Measurements from ENCODE around the gene ZNF555. TPM values are rescaled to one million over a fixed set of nuclear protein-coding genes. Genes with fewer than 3 reads are reported as not detected.

The ZNF555 gene
- total RNA-seq, 1 donor = 6.2 TPM

- Histone ChIP-seq H3K27me3 (ENCODE audit: insufficient read depth, low read length) (no peaks in the 10 kb centered on the region), H3K4me3 (ENCODE audit: insufficient read depth, low read length) (no peak overlapping the region), H3K4me1 (ENCODE audit: insufficient read depth, low read length) (no peaks in the 10 kb centered on the region), H3K27ac (ENCODE audit: low read depth, low read length) (no peak overlapping the region), H3K79me2 (ENCODE audit: insufficient read depth, low read length) (no peaks in the 10 kb centered on the region), H3K9me3 (ENCODE audit: low read depth, low read length) (peaks cover 11% of the 10 kb centered on the region), H4K20me1 (ENCODE audit: insufficient read depth, low read length) (no peaks in the 10 kb centered on the region), H2AFZ (ENCODE audit: low read length) (no peak overlapping the region), H3K4me2 (ENCODE audit: insufficient read depth, low read length) (no peak overlapping the region), H3K36me3 (ENCODE audit: insufficient read depth, low read length) (no peaks in the 10 kb centered on the region)
- DNase-seq (ENCODE audit: insufficient read length, low spot score, missing footprints) = no peak
- TF ChIP-seq CTCF (IDR thresholded peaks at IDR 0.05; ENCODE audit: extremely low read depth, low read depth, low read length) = no peak
Observed at GRCh38 chr19:2877398-2878331, 36.4 kb downstream of the ZNF555 start.

- no peaks in the 10 kb centered on the region for H3K9me3 ChIP-seq (ENCODE audit: low read depth, low read length)
- H4K20me1 ChIP-seq (ENCODE audit: insufficient read depth, low read length) = no peaks in the 10 kb centered on the region
- H3K4me1 ChIP-seq (ENCODE audit: insufficient read depth, low read length) = no peaks in the 10 kb centered on the region
- H3K36me3 ChIP-seq (ENCODE audit: insufficient read depth, low read length) = no peaks in the 10 kb centered on the region
- DNase-seq (ENCODE audit: insufficient read length, low spot score, missing footprints) = peak; percentile 44
- H3K27me3 ChIP-seq (ENCODE audit: insufficient read depth, low read length) = no peaks in the 10 kb centered on the region
- TF ChIP-seq CTCF (IDR thresholded peaks at IDR 0.05; ENCODE audit: extremely low read depth, low read depth, low read length) = no peak
- no peak overlapping the region for H2AFZ ChIP-seq (ENCODE audit: low read length)
- H3K27ac ChIP-seq (ENCODE audit: low read depth, low read length) = no peak overlapping the region
- H3K4me2 ChIP-seq (ENCODE audit: insufficient read depth, low read length) = no peak overlapping the region
- no peak overlapping the region for H3K4me3 ChIP-seq (ENCODE audit: insufficient read depth, low read length)
- H3K79me2 ChIP-seq (ENCODE audit: insufficient read depth, low read length) = no peaks in the 10 kb centered on the region
Observed at GRCh38 chr19:2883686-2884439, 42.6 kb downstream of the ZNF555 start.

GRCh38 chr19:2885736-2886135 is 44.5 kb downstream of the ZNF555 start:
- H3K4me1 ChIP-seq (ENCODE audit: insufficient read depth, low read length) = no peaks in the 10 kb centered on the region
- no peaks in the 10 kb centered on the region for H4K20me1 ChIP-seq (ENCODE audit: insufficient read depth, low read length)
- H3K79me2 ChIP-seq (ENCODE audit: insufficient read depth, low read length) = no peaks in the 10 kb centered on the region
- no peaks in the 10 kb centered on the region for H3K36me3 ChIP-seq (ENCODE audit: insufficient read depth, low read length)
- no peak overlapping the region for H2AFZ ChIP-seq (ENCODE audit: low read length)
- no peak for DNase-seq (ENCODE audit: insufficient read length, low spot score, missing footprints)
- no peak for TF ChIP-seq CTCF (IDR thresholded peaks at IDR 0.05; ENCODE audit: extremely low read depth, low read depth, low read length)
- H3K9me3 ChIP-seq (ENCODE audit: low read depth, low read length) = no peaks in the 10 kb centered on the region
- H3K4me2 ChIP-seq (ENCODE audit: insufficient read depth, low read length) = no peak overlapping the region
- no peak overlapping the region for H3K27ac ChIP-seq (ENCODE audit: low read depth, low read length)
- no peak overlapping the region for H3K4me3 ChIP-seq (ENCODE audit: insufficient read depth, low read length)
- no peaks in the 10 kb centered on the region for H3K27me3 ChIP-seq (ENCODE audit: insufficient read depth, low read length)

Data from osteoblast (primary cell).